Vagina (tissue), 2 donors: ENCODE results near the gene IL13. TPM values are rescaled to one million over a fixed set of nuclear protein-coding genes. Genes with fewer than 3 reads are reported as not detected.

Source experiments
- DNase-seq, 2 donors: peaks; one replicate each; pipeline ENCODE4 v3.0.0-alpha.2; 2017; ENCODE audit errors: extremely low spot score in 2 of 2
- H3K27ac ChIP-seq: fragments of 200-600 bp; sonication (generic); one replicate; pipeline ENCODE4 v1.5.1; 2019
- H3K27me3 ChIP-seq: fragments of 200-600 bp; sonication (generic); one replicate; pipeline ENCODE4 v1.5.1; 2019
- H3K36me3 ChIP-seq, 2 donors: fragments of 200-600 bp; sonication (generic); one replicate each; pipeline ENCODE4 v1.5.1; 2017 to 2019
- H3K4me1 ChIP-seq: fragments of 200-600 bp; sonication (generic); one replicate; pipeline ENCODE4 v1.5.1; 2019
- H3K4me3 ChIP-seq, 2 donors: fragments of 200-600 bp; sonication (generic); 1 replicate in 1 of 2; 2 replicates in 1 of 2; pipeline ENCODE4 v1.5.1; 2016 to 2019
- H3K9me3 ChIP-seq: fragments of 200-600 bp; sonication (generic); one replicate; pipeline ENCODE4 v1.5.1; 2019
- CTCF ChIP-seq, 3 experiments: fragments of 450-650 bp in 2 of 3; fragments of 200-600 bp in 1 of 3; sonication (generic) in 1 of 3; IDR thresholded peaks; one replicate each; pipeline ENCODE4 v1.5.1; 2017 to 2019; ENCODE audit warnings: antibody characterized with exemption in 3 of 3, mild to moderate bottlenecking in 2 of 3, moderate library complexity in 2 of 3
- POLR2A ChIP-seq, 2 donors: fragments of 450-650 bp; IDR thresholded peaks; one replicate each; pipeline ENCODE4 v1.6.1; 2017; ENCODE audit warnings: antibody characterized with exemption in 2 of 2, mild to moderate bottlenecking in 2 of 2, moderate library complexity in 2 of 2
- POLR2AphosphoS5 ChIP-seq, 2 donors: sonication (generic); formaldehyde crosslinking; IDR thresholded peaks; one replicate each; pipeline ENCODE4 v1.9.0; 2017; ENCODE audit warnings: antibody characterized with exemption in 2 of 2, mild to moderate bottlenecking in 2 of 2, low read depth in 1 of 2; ENCODE audit not compliant: insufficient read depth in 1 of 2
- intact Hi-C: fragments of 100-400 bp; cut with DNase I; formaldehyde crosslinking; loops from one replicate; pipeline ENCODE4 v1.15.1; 2023
- total RNA-seq: library from RNA; depleted of rRNA; stranded (reverse); fragments of >200 nt; gene quantifications from one replicate; pipeline ENCODE4 v1.2.3, GENCODE V29; 2016

The IL13 gene
- total RNA-seq, result not detected

GRCh38 chr5:132657676-132658380 is at the start of gene IL13:
Gene IL13, plus strand, starts transcription at chr5:132658173. Its CDS starts 14 bp downstream, at chr5:132658187.
- TF ChIP-seq POLR2AphosphoS5 (IDR thresholded peaks at IDR 0.05; ENCODE audit: insufficient read depth in 1 of 2, low read depth in 1 of 2), result no peak
- no peak for TF ChIP-seq CTCF (IDR thresholded peaks at IDR 0.05)
- TF ChIP-seq POLR2A (IDR thresholded peaks at IDR 0.05), result no peak
- no peaks in the 10 kb centered on the region for H3K9me3 ChIP-seq
- intact Hi-C loops, result no loop called here
- peaks cover 16% of the 10 kb centered on the region for H3K4me1 ChIP-seq
- no peak within 1 kb of the TSS for H3K4me3 ChIP-seq
- H3K27me3 ChIP-seq, result peaks cover 5% of the 10 kb centered on the region
- no peak within 1 kb of the TSS for H3K27ac ChIP-seq
- peak in 1 of 2 donors; percentile 81 for DNase-seq
- H3K36me3 ChIP-seq, result no peaks in the 10 kb centered on the region

- no peaks in the 10 kb centered on the region for H3K4me1 ChIP-seq
- no peaks in the 10 kb centered on the region for H3K27me3 ChIP-seq
- H3K27ac ChIP-seq, result no peak overlapping the region
- H3K9me3 ChIP-seq, result no peaks in the 10 kb centered on the region
- DNase-seq, result no peak
- peaks cover 0 to 50% of the 10 kb centered on the region in 2 donors for H3K36me3 ChIP-seq
- intact Hi-C loops, result no loop called here
- no peak for TF ChIP-seq POLR2A (IDR thresholded peaks at IDR 0.05)
- no peak for TF ChIP-seq POLR2AphosphoS5 (IDR thresholded peaks at IDR 0.05; ENCODE audit: insufficient read depth in 1 of 2, low read depth in 1 of 2)
- no peak for TF ChIP-seq CTCF (IDR thresholded peaks at IDR 0.05)
- H3K4me3 ChIP-seq, result no peak overlapping the region
Measured at GRCh38 chr5:132611965-132612364, 46.0 kb upstream of the IL13 start.

GRCh38 chr5:132612846-132613245 is 45.1 kb upstream of the IL13 start:
- intact Hi-C loops, result no loop called here
- H3K27ac ChIP-seq, result no peak overlapping the region
- H3K4me1 ChIP-seq, result no peaks in the 10 kb centered on the region
- H3K27me3 ChIP-seq, result no peaks in the 10 kb centered on the region
- no peak overlapping the region for H3K4me3 ChIP-seq
- DNase-seq, result no peak
- TF ChIP-seq POLR2AphosphoS5 (IDR thresholded peaks at IDR 0.05; ENCODE audit: insufficient read depth in 1 of 2, low read depth in 1 of 2) (no peak), CTCF (IDR thresholded peaks at IDR 0.05) (no peak), POLR2A (IDR thresholded peaks at IDR 0.05) (no peak)
- H3K9me3 ChIP-seq, result no peaks in the 10 kb centered on the region
- H3K36me3 ChIP-seq, result peaks cover 0 to 56% of the 10 kb centered on the region in 2 donors

GRCh38 chr5:132621699-132622098 is 36.3 kb upstream of the IL13 start:
- no peak for DNase-seq
- intact Hi-C loops, result no loop called here
- no peak overlapping the region for H3K27ac ChIP-seq
- TF ChIP-seq POLR2AphosphoS5 (IDR thresholded peaks at IDR 0.05; ENCODE audit: insufficient read depth in 1 of 2, low read depth in 1 of 2) (no peak), POLR2A (IDR thresholded peaks at IDR 0.05) (no peak), CTCF (IDR thresholded peaks at IDR 0.05) (no peak)
- no peaks in the 10 kb centered on the region for H3K9me3 ChIP-seq
- H3K27me3 ChIP-seq, result no peaks in the 10 kb centered on the region
- no peaks in the 10 kb centered on the region for H3K4me1 ChIP-seq
- no peak overlapping the region for H3K4me3 ChIP-seq
- peaks cover 0 to 31% of the 10 kb centered on the region in 2 donors for H3K36me3 ChIP-seq

GRCh38 chr5:132622608-132623007 is 35.4 kb upstream of the IL13 start:
- peaks cover 0 to 22% of the 10 kb centered on the region in 2 donors for H3K36me3 ChIP-seq
- no peak for DNase-seq

More at GRCh38 chr5:132622608-132623007, 35.4 kb upstream of the IL13 start:
- TF ChIP-seq POLR2A (IDR thresholded peaks at IDR 0.05), result no peak
- no peak for TF ChIP-seq CTCF (IDR thresholded peaks at IDR 0.05)
- TF ChIP-seq POLR2AphosphoS5 (IDR thresholded peaks at IDR 0.05; ENCODE audit: insufficient read depth in 1 of 2, low read depth in 1 of 2), result no peak
- Histone ChIP-seq H3K4me1 (no peaks in the 10 kb centered on the region), H3K9me3 (no peaks in the 10 kb centered on the region), H3K27ac (no peak overlapping the region), H3K4me3 (no peak overlapping the region), H3K27me3 (no peaks in the 10 kb centered on the region)
- intact Hi-C loops, result no loop called here
